ENCODE results near the gene POLR3B. TPM values are rescaled to one million over a fixed set of nuclear protein-coding genes. Genes with fewer than 3 reads are reported as not detected.

Gene POLR3B
- total RNA-seq, 1 experiment from 2014 or later, result 12.9 TPM

- Histone ChIP-seq H4K20me1 (ENCODE audit: insufficient read depth) (peaks cover 4% of the 10 kb centered on the region; the same call in 1 of the 2 replicates), H3K27ac (0 out of 2 replicates have a peak overlapping the region, but pooled peaks have one; percentile 6), H3F3A (ENCODE audit: insufficient read depth, low read depth) (peaks cover 9% of the 10 kb centered on the region; the same call in 1 of the 2 replicates), H3K79me2 (ENCODE audit: low read depth) (no peaks in the 10 kb centered on the region), H3K4me1 (replicated peaks; ENCODE audit: insufficient read depth) (peaks cover 16% of the 10 kb centered on the region), H3K27me3 (ENCODE audit: insufficient read depth, low read depth) (no peaks in the 10 kb centered on the region), H3K9me3 (ENCODE audit: insufficient read depth, low read depth) (no peaks in the 10 kb centered on the region; the same call in 1 of the 2 replicates), H3K4me3 (no peak overlapping the region; the same call in 1 of the 2 replicates), H3K36me3 (ENCODE audit: low read depth) (peaks cover 9% of the 10 kb centered on the region; the same call in 1 of the 2 replicates), H2AFZ (no peak overlapping the region), H3K4me2 (peak overlapping the region; percentile 61), H3K9me2 (ENCODE audit: insufficient read depth) (no peaks in the 10 kb centered on the region)
- ChIA-PET POLR2A (ENCODE audit: unreplicated experiment) (interaction anchor here (0.6 to 0.8 kb wide), 2 partner anchors 47 to 1419 kb away, joined by 3 read pairs; no protein-coding TSS in a partner anchor), CTCF (interaction anchor here (1.0 kb wide), 1 partner anchor 16 kb away, joined by 3 read pairs; no protein-coding TSS in a partner anchor)
- BruUV-seq (replicated peaks), result no TSS peak
- DNase-seq, result peak; percentile 29 to 77
- intact Hi-C loops (cut with micrococcal nuclease; ENCODE audit: unreplicated experiment), result loop anchor here (5.0 kb wide), 1 partner anchor 40 kb away; the partner anchor contains the start of gene TCP11L2
- TF ChIP-seq EZH2 (IDR thresholded peaks at IDR 0.05; ENCODE audit: low read depth), result no peak
- no peak for TF ChIP-seq CTCF (conservative IDR thresholded peaks at IDR 0.05)
These were observed 14.9 kb upstream of the POLR3B start for GRCh38 chr12:106342397-106343213.

- no peak for TF ChIP-seq EZH2 (IDR thresholded peaks at IDR 0.05; ENCODE audit: low read depth)
- no peak for TF ChIP-seq CTCF (conservative IDR thresholded peaks at IDR 0.05)
- CTCF ChIA-PET, result interaction anchor here (1.0 kb wide), 1 partner anchor 15 kb away, joined by 3 read pairs; no protein-coding TSS in a partner anchor
- Histone ChIP-seq H3K4me1 (replicated peaks; ENCODE audit: insufficient read depth) (peaks cover 16% of the 10 kb centered on the region), H3K27ac (0 out of 2 replicates have a peak overlapping the region, but pooled peaks have one; percentile 6), H2AFZ (no peak overlapping the region), H3K4me3 (no peak overlapping the region), H3K27me3 (ENCODE audit: insufficient read depth, low read depth) (no peaks in the 10 kb centered on the region), H3K9me3 (ENCODE audit: insufficient read depth, low read depth) (no peaks in the 10 kb centered on the region; the same call in 1 of the 2 replicates), H3F3A (ENCODE audit: insufficient read depth, low read depth) (peaks cover 9% of the 10 kb centered on the region; the same call in 1 of the 2 replicates), H4K20me1 (ENCODE audit: insufficient read depth) (peaks cover 4% of the 10 kb centered on the region; the same call in 1 of the 2 replicates), H3K36me3 (ENCODE audit: low read depth) (0 out of 2 replicates have a peak, but pooled peaks cover 9% of the 10 kb centered on the region), H3K9me2 (ENCODE audit: insufficient read depth) (no peaks in the 10 kb centered on the region), H3K4me2 (peak overlapping the region; percentile 61), H3K79me2 (ENCODE audit: low read depth) (no peaks in the 10 kb centered on the region)
- DNase-seq, result no peak
- BruUV-seq (replicated peaks), result no TSS peak
- POLR2A ChIA-PET (ENCODE audit: unreplicated experiment), result interaction anchor here (0.6 to 0.8 kb wide), 2 partner anchors 47 to 1418 kb away, joined by 3 read pairs; no protein-coding TSS in a partner anchor
- intact Hi-C loops (cut with micrococcal nuclease; ENCODE audit: unreplicated experiment), result loop anchor here (5.0 kb wide), 1 partner anchor 41 kb away; the partner anchor contains the start of gene TCP11L2
These were observed 14.4 kb upstream of the POLR3B start for GRCh38 chr12:106343214-106343528.

- Histone ChIP-seq H3K27ac (no peak overlapping the region), H3F3A (ENCODE audit: insufficient read depth, low read depth) (peaks cover 9% of the 10 kb centered on the region; the same call in 1 of the 2 replicates), H3K79me2 (ENCODE audit: low read depth) (no peaks in the 10 kb centered on the region), H3K4me3 (no peak overlapping the region), H3K4me1 (replicated peaks; ENCODE audit: insufficient read depth) (peaks cover 16% of the 10 kb centered on the region), H3K36me3 (ENCODE audit: low read depth) (0 out of 2 replicates have a peak, but pooled peaks cover 9% of the 10 kb centered on the region), H3K4me2 (no peak overlapping the region), H4K20me1 (ENCODE audit: insufficient read depth) (peaks cover 4% of the 10 kb centered on the region; the same call in 1 of the 2 replicates), H2AFZ (no peak overlapping the region), H3K9me3 (ENCODE audit: insufficient read depth, low read depth) (no peaks in the 10 kb centered on the region; the same call in 1 of the 2 replicates), H3K27me3 (ENCODE audit: insufficient read depth, low read depth) (no peaks in the 10 kb centered on the region), H3K9me2 (ENCODE audit: insufficient read depth) (no peaks in the 10 kb centered on the region)
- no peak for DNase-seq
- ChIA-PET CTCF (no interaction called here), POLR2A (ENCODE audit: unreplicated experiment) (no interaction called here)
- intact Hi-C loops (cut with micrococcal nuclease; ENCODE audit: unreplicated experiment), result loop anchor here (5.0 kb wide), 1 partner anchor 42 kb away; the partner anchor contains the start of gene TCP11L2
- TF ChIP-seq EZH2 (IDR thresholded peaks at IDR 0.05; ENCODE audit: low read depth), result no peak
- BruUV-seq (replicated peaks), result no TSS peak
These were observed 13.4 kb upstream of the POLR3B start for GRCh38 chr12:106344131-106344530.
